DOHH2 (cell line): ENCODE data around the gene PID1.

Experiments used
- CTCF ChIP-seq: fragments of 200-600 bp; sonication (generic); IDR thresholded peaks from one replicate; pipeline ENCODE4 v1.5.1; 2014; ENCODE audit warnings: antibody characterized with exemption, mild to moderate bottlenecking, low read depth, low read length; ENCODE audit not compliant: poor library complexity, severe bottlenecking
- EZH2phosphoT487 ChIP-seq: fragments of 200-600 bp; sonication (generic); IDR thresholded peaks from 2 replicates; pipeline ENCODE4 v1.6.1; 2017; ENCODE audit warnings: borderline replicate concordance, mild to moderate bottlenecking, antibody characterized with exemption, low read length, moderate library complexity, mixed read lengths

GRCh38 chr2:229003256-229003655 lies 267.8 kb downstream of the PID1 start:
- no peak for TF ChIP-seq CTCF
- TF ChIP-seq EZH2phosphoT487, result no peak
